Measurements from ENCODE around the gene ATXN1.

ATXN1 gene

DNA sequence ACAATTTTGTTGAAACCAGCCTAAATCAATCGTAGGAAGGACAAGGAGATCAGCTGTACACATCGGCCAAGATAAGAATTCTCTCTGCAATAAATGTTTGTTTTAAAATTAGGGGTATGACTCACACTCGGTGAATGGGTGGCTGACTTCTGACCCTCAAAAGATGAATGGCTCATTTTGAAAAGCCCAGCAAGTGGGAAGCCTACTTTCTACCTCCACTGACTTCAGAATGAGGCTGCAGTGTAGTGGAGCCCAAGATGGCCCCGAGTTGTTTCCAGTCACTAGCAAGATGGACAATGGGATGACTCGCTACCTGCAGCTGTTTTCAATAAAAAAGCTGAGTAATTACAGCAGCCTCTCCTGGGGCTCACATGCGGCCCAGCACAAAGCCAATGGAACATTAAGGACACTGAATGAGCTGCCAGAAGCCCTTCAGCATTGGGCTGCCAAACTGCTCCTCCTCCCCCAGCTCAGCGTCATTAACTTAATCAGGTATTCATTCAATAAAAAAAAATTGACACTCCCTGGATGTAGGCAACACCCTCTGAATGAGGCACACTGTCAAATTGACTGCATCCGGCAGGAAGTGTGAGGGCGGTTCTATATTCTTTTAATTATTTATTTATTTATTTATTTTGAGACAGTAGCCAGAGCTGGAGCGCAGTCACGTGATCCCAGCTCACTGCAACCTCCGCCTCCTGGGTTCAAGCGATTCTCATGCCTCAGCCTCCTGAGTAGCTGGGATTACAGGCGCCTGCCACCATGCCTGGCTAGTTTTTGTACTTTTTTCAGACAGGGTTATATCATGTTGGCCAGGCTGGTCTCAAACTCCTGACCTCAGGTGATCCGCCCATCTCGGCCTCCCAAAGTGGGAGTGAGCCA, 415.6 kb downstream of the ATXN1 start:
- DNase-seq: no peak

DNA sequence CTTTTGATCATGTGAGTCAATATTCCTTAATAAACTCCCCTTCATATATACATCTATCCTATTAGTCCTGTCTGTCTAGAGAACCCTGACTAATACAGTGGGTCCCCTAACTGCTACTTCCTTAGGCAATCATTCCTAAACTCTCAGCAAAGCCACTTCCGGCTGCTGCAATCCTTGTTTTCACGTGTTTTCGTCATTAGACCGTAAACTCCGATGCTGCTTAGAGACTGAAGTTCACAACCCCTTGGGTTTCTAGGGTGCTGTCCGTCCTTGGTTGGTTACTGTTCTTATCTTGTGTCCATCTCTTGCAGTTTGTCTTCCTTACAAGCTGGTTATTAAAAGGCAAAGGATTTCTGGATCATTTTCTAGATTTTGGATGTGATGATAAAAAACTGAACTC, 416.5 kb downstream of the ATXN1 start:
- DNase-seq: no peak

GRCh38 chr6:16343593-16343992, 417.7 kb downstream of the ATXN1 start:
- no peak for DNase-seq

DNA sequence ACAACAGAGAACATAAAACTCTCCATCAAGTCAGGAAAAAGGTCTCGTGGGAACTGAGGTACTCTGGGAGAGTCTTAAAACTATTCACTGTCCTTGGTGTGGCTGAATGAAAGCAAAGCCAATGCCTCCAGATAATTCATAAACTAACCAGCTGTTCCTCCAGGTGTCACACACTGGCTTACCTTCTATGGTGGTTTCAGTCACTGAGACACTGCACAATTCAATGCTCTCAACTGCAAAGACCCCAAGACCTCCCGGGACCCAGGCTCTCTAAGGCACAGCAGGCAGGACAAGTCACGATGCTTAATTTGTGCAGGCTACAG, 422.0 kb downstream of the ATXN1 start:
- DNase-seq: no peak

- no peak for DNase-seq
Observed at GRCh38 chr6:16338577-16339264, 422.5 kb downstream of the ATXN1 start.

DNA sequence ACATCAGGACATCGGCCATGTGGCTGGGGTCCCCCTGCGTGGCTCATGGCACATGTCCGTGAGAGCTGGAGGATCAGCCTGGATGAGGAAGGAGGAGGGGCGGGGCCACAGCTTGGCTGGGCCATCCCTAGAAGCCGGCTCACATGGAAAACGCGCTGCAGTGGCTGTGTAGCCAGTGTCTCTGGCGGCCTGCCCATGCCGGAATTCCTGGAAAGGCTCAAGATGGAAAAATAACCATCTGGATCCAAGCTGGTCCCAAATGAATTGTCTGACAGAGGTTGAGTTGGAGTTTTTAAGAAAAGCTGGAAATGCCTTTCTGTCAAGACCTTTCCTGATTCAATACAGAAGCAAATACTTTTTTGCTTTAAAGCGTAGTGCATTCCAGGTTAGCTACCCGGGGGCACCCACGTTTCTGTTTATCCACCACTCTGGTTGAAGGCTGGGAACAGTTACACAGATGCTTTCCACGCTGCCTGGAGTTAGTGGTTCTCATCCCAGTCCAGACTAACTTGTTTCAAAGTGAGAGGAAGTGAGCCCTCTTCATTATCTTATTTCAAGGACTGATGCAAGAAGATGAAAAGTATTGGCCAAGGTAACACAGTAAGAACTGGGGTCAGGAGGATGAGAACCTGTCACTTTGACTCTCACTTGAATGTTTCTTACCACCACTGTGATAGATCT, 423.8 kb downstream of the ATXN1 start:
- DNase-seq: no peak

DNA sequence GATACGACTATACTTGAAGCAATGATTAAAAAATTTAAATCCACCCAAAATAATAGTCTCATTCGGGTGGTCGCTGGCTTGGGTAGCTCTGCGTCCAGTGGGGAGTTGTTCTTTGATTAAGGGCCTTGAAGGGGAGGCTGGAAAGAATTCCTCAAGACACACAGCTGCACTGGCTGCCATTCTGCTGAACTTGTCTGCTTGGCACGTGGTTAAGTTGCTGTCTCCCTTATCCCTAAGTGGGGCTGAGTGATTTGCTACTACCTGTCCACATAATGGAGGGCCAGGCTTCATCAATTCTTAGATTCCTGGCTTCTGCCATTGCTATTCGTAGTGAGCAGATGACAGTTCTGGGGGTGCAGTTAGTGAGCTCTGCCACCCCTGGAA, 424.4 kb downstream of the ATXN1 start:
- DNase-seq: no peak

GRCh38 chr6:16336056-16336818, 425.0 kb downstream of the ATXN1 start:
- no peak for DNase-seq

DNA sequence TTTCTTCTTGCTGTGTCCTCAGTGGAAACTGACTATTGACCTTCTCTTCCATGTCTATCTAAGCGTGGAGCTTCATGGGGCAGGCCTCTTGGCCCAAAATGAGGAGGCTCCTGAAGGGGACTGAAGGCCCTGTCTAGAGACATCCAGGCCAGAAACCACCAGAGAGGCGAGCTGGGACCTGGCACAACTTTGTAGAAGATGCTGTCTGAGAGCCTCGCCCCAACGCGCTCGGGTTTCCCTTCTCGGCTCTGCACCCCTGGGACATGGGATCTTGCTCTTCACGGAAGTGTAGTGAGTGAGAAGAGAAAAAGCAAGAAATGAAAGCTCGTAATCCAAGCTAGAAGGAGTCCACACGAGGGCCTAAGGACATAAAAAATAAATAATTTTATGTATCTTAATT, 426.1 kb downstream of the ATXN1 start:
- no peak for DNase-seq

GRCh38 chr6:16334671-16335070, 426.6 kb downstream of the ATXN1 start:
- DNase-seq: no peak

- no peak for DNase-seq
Observed at GRCh38 chr6:16333580-16333979, 427.7 kb downstream of the ATXN1 start.

GRCh38 chr6:16332175-16332542, 429.1 kb downstream of the ATXN1 start:
- peak; percentile 80 for DNase-seq

GRCh38 chr6:16331384-16332174, 429.7 kb downstream of the ATXN1 start:
- peak; percentile 69 for DNase-seq

DNA sequence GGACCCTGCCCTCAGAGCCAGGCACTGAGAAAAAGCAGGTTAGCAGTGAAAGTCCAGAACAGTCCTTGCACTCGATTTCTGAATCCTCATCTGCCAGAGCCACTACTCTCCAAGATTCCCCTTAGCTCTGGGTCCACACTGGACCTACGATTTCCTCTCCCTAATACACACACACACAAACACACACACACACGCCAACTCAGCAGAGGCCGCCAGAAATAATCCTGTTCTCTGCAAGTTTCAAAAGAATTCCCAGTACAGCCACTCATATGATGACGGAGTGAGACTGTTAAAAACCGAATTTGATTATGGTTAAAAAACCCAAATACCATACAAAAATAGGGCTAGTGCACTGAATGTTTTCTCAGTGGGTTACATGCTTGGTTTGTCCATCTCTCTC, 432.0 kb downstream of the ATXN1 start:
- no peak for DNase-seq

DNA sequence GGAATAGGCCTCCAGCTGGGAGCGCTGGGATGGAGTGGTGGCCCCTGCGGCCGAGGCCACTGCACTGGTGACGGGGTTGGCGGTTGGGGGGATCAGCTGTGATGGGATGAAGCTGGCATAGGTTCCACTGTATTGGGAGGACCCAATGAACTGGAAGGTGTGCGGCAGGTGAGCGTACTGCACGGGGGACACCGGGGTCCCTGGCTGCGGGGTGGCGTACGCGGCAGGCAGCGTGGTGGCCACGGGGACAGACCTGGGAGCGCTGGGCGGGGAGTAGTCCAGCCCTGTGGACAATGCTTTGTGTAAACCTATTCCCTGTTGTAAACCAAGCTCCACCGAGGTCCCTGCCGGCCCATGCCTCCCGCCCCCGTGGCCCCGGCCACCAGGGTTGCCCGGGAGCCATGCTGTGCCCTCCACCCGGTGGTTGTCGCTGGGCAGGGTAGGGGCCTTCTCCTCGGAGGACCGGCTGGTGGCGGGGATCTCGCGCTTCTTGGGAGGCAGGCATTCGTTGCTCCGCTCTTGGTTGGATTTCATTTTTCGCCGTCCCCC, 433.4 kb downstream of the ATXN1 start:
- no peak for DNase-seq

DNA sequence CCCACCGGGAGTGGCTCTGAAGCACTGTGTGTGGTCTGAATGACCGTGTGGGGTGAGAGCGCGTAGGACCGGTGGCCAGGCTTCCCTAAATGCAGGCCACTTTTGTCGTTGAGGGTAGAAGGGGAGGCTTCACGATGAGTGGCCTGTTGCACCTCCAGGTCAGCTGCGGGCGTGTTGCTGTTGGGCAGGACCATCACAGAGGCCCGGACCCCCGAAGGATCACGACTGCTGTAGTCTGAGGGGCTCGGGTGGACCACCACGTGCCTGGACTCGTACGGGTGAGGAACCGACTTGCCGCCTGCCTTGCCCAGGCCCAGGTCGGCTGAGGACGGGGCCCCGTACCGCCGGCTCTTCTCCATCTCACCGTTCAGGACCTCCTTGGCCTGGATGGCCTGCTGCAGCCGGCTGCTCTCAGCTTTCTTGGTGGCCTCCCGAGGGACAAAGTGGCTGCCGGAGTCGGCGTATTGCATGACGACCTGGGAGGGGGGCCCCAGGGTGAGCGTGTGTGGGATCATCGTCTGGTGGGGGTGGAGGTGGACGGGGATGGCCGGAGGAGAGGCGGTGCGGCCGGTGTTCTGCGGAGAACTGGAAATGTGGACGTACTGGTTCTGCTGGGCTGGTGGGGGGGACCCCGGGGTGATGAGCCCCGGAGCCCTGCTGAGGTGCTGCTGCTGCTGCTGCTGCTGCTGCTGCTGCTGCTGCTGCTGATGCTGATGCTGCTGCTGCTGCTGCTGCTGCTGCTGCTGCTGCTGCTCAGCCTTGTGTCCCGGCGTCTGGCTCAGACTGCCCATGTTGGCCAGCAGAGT, 434.1 kb downstream of the ATXN1 start:
- DNase-seq: no peak

- DNase-seq: no peak
Observed at GRCh38 chr6:16326531-16326930, 434.7 kb downstream of the ATXN1 start.

GRCh38 chr6:16324606-16325225, 436.5 kb downstream of the ATXN1 start:
- no peak for DNase-seq

GRCh38 chr6:16324184-16324583, 437.1 kb downstream of the ATXN1 start:
- DNase-seq: no peak

DNA sequence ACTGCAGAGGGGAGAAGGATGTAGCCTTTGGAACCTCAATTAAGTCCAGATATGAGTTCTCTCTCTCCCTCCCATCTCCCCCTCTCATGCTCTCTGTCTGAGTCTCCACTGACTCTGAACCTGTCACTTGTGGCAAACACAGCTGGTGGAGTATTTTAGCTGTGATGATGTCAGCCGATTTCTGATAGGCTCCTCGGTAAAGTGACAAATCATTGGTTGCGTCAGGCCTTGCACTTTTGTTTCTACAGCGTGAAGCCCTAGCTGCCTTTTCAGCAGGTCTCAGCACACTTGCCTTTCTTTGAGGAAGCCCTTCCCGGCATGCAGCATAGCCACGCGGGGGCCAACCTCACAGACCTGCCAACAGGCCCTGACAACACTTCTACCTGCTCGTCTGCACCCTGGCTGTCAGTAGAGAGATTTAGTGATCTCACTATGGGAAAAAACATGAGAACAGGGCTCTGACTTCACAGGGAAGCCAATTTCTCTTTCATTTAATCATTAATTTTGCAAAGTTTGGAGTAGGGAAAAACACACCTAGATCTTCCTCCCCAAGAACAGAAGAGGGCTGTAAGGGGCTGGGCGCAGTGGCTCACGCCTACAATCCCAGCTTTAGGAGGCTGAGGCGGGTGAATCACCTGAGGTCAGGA, 438.5 kb downstream of the ATXN1 start:
- DNase-seq: peak; percentile 57

Measured in activated CD4-positive, CD25-positive, alpha-beta regulatory T cell treated with anti-CD3 and anti-CD28 coated beads, Interleukin-2, amount 50 U/mL, for 72 hours (primary cell).